HAP-1 (cell line): ENCODE data around the gene TSPO2.

Experiments used
- DNase-seq, 2 experiments: peaks; one replicate each; pipeline ENCODE4 v3.0.0-alpha.2; 2016 to 2020; ENCODE audit warnings: low spot score in 2 of 2
- H3K27me3 ChIP-seq: fragments of 250-450 bp; sonication (Bioruptor Pico); 2 replicates; pipeline ENCODE4 v1.5.1; 2020; ENCODE audit warnings: low read depth, mild to moderate bottlenecking, moderate library complexity
- H3K36me3 ChIP-seq: fragments of 250-450 bp; sonication (Bioruptor Pico); replicated peaks from 2 replicates; pipeline ENCODE4 v1.5.1; 2020; ENCODE audit warnings: mild to moderate bottlenecking
- H3K4me1 ChIP-seq: fragments of 250-450 bp; sonication (Bioruptor Pico); 2 replicates; pipeline ENCODE4 v1.5.1; 2020; ENCODE audit warnings: mild to moderate bottlenecking
- H3K4me3 ChIP-seq: fragments of 250-450 bp; sonication (Bioruptor Pico); 2 replicates; pipeline ENCODE4 v1.5.1; 2020; ENCODE audit warnings: mild to moderate bottlenecking, moderate library complexity
- H3K9me3 ChIP-seq: fragments of 250-450 bp; sonication (Bioruptor Pico); 2 replicates; pipeline ENCODE4 v1.5.1; 2020; ENCODE audit warnings: mild to moderate bottlenecking, moderate library complexity
- in situ Hi-C: fragments of 300-500 bp; cut with MboI; formaldehyde crosslinking; loops from 3 replicates; pipeline ENCODE4 v1.14.3; 2020; ENCODE audit warnings: low sequenced_read_pairs, inconsistent platforms, mixed read lengths

The TSPO2 gene

DNA sequence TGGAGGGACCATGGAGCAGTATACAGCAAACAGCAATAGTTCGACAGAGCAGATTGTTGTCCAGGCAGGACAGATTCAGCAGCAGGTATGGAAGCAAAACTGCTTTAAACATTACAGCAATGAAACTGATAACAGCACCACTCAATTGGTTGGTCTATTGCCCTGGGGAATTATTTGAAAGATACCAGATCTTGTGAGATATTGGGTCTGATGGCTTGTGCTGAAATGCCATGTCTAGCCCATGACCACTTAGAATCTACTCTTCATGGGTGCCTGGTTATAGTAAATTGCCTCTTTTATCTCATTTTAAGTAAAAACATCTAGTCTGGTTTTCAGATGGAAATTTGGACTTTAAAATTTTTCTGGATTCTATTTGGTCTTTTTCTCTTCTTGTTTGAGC is 36.8 kb downstream of the TSPO2 start:
- peaks cover 46% of the 10 kb centered on the region for H3K36me3 ChIP-seq
- H3K9me3 ChIP-seq = no peaks in the 10 kb centered on the region
- DNase-seq = no peak
- H3K4me3 ChIP-seq = no peak overlapping the region
- peaks cover 21% of the 10 kb centered on the region for H3K4me1 ChIP-seq
- in situ Hi-C loops = no loop called here
- no peaks in the 10 kb centered on the region for H3K27me3 ChIP-seq

DNA sequence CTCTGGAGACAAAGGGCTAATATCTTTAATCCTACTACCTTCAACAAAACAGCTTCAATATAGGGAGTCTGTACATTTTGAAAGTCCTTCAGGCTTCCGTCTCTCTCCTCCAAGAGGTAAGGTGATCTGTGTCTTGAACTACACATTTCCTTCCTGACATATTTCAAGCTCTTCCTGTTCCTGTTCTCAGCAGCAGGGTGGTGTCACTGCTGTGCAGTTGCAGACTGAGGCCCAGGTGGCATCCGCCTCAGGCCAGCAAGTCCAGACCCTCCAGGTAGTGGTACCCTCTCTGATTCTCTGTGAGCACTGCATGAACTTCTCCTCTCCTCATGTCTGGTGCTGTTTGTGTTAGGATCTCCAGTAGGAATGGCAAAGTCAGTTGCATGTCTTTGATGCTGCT is 38.4 kb downstream of the TSPO2 start:
- in situ Hi-C loops = no loop called here
- Histone ChIP-seq H3K4me3 (no peak overlapping the region), H3K36me3 (peaks cover 47% of the 10 kb centered on the region)

GRCh38 chr6:41083072-41083471 is 40.8 kb downstream of the TSPO2 start:
- Histone ChIP-seq H3K36me3 (peaks cover 52% of the 10 kb centered on the region), H3K9me3 (no peaks in the 10 kb centered on the region), H3K4me3 (no peak overlapping the region), H3K27me3 (no peaks in the 10 kb centered on the region), H3K4me1 (no peaks in the 10 kb centered on the region)
- no peak for DNase-seq
- in situ Hi-C loops = no loop called here

More for the DNA sequence above, 38.4 kb downstream of the TSPO2 start:
- Histone ChIP-seq H3K4me1 (peaks cover 9% of the 10 kb centered on the region), H3K9me3 (no peaks in the 10 kb centered on the region), H3K27me3 (no peaks in the 10 kb centered on the region)
- no peak for DNase-seq

DNA sequence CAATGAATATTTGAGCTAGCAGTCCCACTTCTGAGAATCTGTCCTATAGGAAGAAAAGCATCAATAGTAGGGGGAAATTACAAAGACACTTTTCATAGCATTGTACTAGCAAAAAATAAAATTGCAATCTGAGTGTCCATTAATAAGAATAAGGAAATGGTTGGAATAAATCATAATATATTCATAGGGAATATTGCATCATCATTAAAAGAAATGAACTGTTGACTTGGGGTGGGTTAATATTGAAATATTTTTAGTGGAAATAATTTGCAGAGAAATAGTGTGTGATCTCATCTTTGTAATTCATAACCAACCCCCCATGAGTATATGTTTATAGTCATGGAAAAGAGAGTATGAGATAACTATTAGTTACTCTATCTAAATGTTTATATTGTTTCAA is 42.9 kb downstream of the TSPO2 start:
- no peaks in the 10 kb centered on the region for H3K9me3 ChIP-seq
- H3K36me3 ChIP-seq = peaks cover 37% of the 10 kb centered on the region
- H3K27me3 ChIP-seq = no peaks in the 10 kb centered on the region
- DNase-seq = no peak
- H3K4me1 ChIP-seq = no peaks in the 10 kb centered on the region
- no peak overlapping the region for H3K4me3 ChIP-seq
- in situ Hi-C loops = no loop called here

GRCh38 chr6:41088451-41088850 is 46.2 kb downstream of the TSPO2 start:
- no peaks in the 10 kb centered on the region for H3K9me3 ChIP-seq
- H3K4me3 ChIP-seq = no peak overlapping the region
- in situ Hi-C loops = no loop called here
- H3K4me1 ChIP-seq = no peaks in the 10 kb centered on the region
- DNase-seq = no peak
- peaks cover 34% of the 10 kb centered on the region for H3K36me3 ChIP-seq
- H3K27me3 ChIP-seq = no peaks in the 10 kb centered on the region

GRCh38 chr6:41090841-41091761 is 48.8 kb downstream of the TSPO2 start:
- in situ Hi-C loops = no loop called here
- H3K4me1 ChIP-seq = no peaks in the 10 kb centered on the region
- H3K27me3 ChIP-seq = no peaks in the 10 kb centered on the region
- no peak overlapping the region for H3K4me3 ChIP-seq
- peaks cover 51% of the 10 kb centered on the region for H3K36me3 ChIP-seq
- no peak for DNase-seq
- no peaks in the 10 kb centered on the region for H3K9me3 ChIP-seq

DNA sequence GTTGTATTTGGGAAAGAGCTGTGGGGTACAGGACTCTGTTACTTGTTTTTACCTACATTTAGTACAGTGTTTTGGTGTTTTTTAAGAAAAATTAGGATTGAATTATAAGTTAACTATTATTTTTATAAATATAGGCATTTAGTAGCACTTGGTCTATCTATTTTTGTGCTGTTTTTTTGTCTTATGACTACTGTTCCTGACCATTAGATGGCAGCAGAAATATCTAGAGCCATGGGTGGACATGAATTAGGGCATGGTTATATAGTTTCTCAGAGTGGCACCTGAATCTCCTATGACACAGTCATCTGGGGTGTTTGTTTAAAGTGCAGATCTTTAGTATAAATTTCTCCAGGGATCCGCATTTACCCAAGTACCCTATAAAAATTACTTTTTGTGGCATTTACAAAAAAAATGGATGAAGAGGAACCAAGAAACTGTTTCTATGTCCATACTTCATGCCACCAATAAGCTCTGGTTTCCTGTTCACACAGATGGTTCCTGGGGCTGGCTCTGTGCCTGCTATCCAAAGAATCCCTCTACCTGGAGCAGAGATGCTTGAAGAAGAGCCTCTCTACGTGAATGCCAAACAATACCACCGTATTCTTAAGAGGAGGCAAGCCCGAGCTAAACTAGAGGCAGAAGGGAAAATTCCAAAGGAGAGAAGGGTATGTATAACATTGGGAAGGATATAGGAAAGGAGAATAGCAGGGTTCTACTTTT is 50.3 kb downstream of the TSPO2 start:
- peak in 1 of 2 experiments; percentile 4 for DNase-seq
- Histone ChIP-seq H3K9me3 (no peaks in the 10 kb centered on the region), H3K4me1 (no peaks in the 10 kb centered on the region), H3K36me3 (peaks cover 61% of the 10 kb centered on the region), H3K4me3 (no peak overlapping the region), H3K27me3 (no peaks in the 10 kb centered on the region)
- in situ Hi-C loops = no loop called here

DNA sequence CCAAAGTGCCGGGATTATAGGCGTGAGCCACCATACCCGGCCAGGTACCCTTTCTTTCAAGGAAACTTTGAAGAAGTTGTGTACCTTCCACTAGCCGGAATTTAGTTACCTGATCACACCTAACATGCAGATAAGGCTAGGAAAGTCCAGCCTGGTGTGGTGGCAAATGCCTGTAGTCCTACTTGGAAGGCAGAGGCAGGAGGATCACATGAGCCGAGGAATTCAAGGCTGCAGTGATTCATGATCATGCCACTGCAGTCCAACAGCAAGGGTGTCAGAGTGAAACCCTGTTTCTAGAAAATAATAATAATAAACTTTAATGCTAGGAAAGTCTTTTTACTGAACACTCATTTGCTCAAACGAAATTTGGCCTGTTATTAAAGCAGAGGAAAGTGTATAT is 51.5 kb downstream of the TSPO2 start:
- Histone ChIP-seq H3K4me1 (no peaks in the 10 kb centered on the region), H3K36me3 (peaks cover 73% of the 10 kb centered on the region), H3K27me3 (no peaks in the 10 kb centered on the region), H3K4me3 (no peak overlapping the region), H3K9me3 (no peaks in the 10 kb centered on the region)
- in situ Hi-C loops = no loop called here
- DNase-seq = no peak
